Testis (tissue), 3 donors: ENCODE data around the gene PARG. TPM values are rescaled to one million over a fixed set of nuclear protein-coding genes. Genes with fewer than 3 reads are reported as not detected.

Experiments
- DNase-seq: peaks from one replicate; pipeline ENCODE4 v3.0.0-alpha.2; 2019
- H3K27ac ChIP-seq, 2 donors: fragments of 200-600 bp; sonication (generic); one replicate each; pipeline ENCODE4 v1.5.1; 2019
- H3K27me3 ChIP-seq: fragments of 200-600 bp; sonication (generic); one replicate; pipeline ENCODE4 v1.5.1; 2019
- H3K36me3 ChIP-seq: fragments of 200-600 bp; sonication (generic); one replicate; pipeline ENCODE4 v1.5.1; 2017; ENCODE audit warnings: low read depth; ENCODE audit errors: missing control alignments
- H3K4me1 ChIP-seq: fragments of 200-600 bp; sonication (generic); one replicate; pipeline ENCODE4 v1.5.1; 2019
- H3K4me3 ChIP-seq, 2 donors: fragments of 200-600 bp; sonication (generic); one replicate each; pipeline ENCODE4 v1.5.1; 2017 to 2019
- H3K9me3 ChIP-seq: fragments of 200-600 bp; sonication (generic); one replicate; pipeline ENCODE4 v1.5.1; 2017
- POLR2A ChIP-seq: fragments of 450-650 bp; IDR thresholded peaks from one replicate; pipeline ENCODE4 v1.6.1; 2017; ENCODE audit warnings: antibody characterized with exemption, mild to moderate bottlenecking, moderate library complexity
- WGBS, 2 donors: methylation state at CpG; one replicate each; pipeline ENCODE4 v1.1.5; 2018; 5-methylcytosine and 5-hydroxymethylcytosine counted together
- intact Hi-C: fragments of 100-400 bp; cut with DNase I; formaldehyde crosslinking; loops from one replicate; pipeline ENCODE4 v1.15.1; 2023; ENCODE audit warnings: low total_unique reads
- polyA plus RNA-seq: library from polyadenylated mRNA; stranded (reverse); fragments of 350-450 nt; fragmentation: Illumina TruSeq; extraction: RNeasy Lipid Tissue Mini Kit (QIAGEN cat#74804); gene quantifications from one replicate; pipeline ENCODE4 v1.2.3, GENCODE V29; 2014; ENCODE audit warnings: low read depth, low replicate concordance; ENCODE audit not compliant: insufficient read depth
- total RNA-seq, 2 donors: library from RNA; depleted of rRNA; stranded (reverse); fragments of >200 nt; gene quantifications; one replicate each; pipeline ENCODE4 v1.2.3, GENCODE V29; 2016
- TF ChIP-seq, protein P1 (sequence below), 3 experiments: fragments of 450-650 bp in 2 of 3; fragments of 200-600 bp in 1 of 3; sonication (generic) in 1 of 3; IDR thresholded peaks; one replicate each; pipeline ENCODE4 v1.5.1; 2016 to 2019; ENCODE audit warnings: antibody characterized with exemption in 3 of 3, mild to moderate bottlenecking in 2 of 3, moderate library complexity in 1 of 3

PARG gene
- total and polyA plus RNA-seq, 3 donors from 2014 or later, result 19.7 to 49.4 (median 39.4) TPM

DNA sequence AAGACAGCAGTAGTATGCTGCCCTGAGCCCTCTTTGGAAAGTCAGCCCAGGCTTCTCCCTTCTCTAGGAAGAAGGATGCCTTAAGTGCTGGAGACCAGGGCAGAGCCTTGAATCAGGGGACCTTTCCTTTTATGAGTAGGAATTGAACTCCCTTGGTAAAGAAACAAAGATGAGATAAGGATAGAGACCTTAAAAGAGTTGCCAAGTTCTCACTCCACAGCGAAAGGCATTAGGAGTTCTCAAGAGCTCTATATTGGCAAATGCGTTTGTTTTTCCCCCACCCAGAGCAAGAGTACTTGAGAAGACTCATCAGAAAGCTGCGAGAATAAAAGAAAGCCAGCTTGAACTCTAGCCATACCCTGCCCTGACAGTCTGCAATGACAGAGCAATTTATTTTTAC lies 106.9 kb downstream of the PARG start:
- no peaks in the 10 kb centered on the region for H3K4me1 ChIP-seq
- H3K9me3 ChIP-seq, result no peaks in the 10 kb centered on the region
- WGBS, 2 donors, result 91 to 92% methylated on average over 3 of the region's 3 CpGs
- TF ChIP-seq, protein P1, sequence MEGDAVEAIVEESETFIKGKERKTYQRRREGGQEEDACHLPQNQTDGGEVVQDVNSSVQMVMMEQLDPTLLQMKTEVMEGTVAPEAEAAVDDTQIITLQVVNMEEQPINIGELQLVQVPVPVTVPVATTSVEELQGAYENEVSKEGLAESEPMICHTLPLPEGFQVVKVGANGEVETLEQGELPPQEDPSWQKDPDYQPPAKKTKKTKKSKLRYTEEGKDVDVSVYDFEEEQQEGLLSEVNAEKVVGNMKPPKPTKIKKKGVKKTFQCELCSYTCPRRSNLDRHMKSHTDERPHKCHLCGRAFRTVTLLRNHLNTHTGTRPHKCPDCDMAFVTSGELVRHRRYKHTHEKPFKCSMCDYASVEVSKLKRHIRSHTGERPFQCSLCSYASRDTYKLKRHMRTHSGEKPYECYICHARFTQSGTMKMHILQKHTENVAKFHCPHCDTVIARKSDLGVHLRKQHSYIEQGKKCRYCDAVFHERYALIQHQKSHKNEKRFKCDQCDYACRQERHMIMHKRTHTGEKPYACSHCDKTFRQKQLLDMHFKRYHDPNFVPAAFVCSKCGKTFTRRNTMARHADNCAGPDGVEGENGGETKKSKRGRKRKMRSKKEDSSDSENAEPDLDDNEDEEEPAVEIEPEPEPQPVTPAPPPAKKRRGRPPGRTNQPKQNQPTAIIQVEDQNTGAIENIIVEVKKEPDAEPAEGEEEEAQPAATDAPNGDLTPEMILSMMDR (IDR thresholded peaks at IDR 0.05), result no peak
- no peak for TF ChIP-seq POLR2A
- intact Hi-C loops, result no loop called here
- no peaks in the 10 kb centered on the region for H3K27me3 ChIP-seq
- no peak overlapping the region for H3K4me3 ChIP-seq
- H3K36me3 ChIP-seq, result no peaks in the 10 kb centered on the region
- no peak overlapping the region for H3K27ac ChIP-seq
- DNase-seq, result no peak

DNA sequence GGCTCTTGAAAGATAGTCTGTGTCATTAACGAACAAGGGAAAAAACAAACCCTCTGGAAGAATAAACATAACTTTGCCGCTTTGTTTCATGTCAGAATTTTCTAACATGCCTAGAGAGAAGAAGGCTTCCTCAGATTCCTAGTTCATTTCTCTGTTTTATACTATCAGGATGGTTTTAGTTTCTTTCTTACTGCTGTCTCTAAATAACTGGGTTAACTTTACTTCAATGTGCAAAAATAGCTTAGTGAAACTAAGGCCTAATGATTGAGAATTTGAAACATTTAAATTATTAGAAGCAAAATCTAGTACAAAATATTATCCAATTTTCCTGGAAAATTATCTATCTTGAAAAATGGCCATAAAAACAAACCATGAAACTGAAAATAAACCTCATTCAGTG lies 107.6 kb downstream of the PARG start:
- intact Hi-C loops, result no loop called here
- 89 to 94% methylated on average over 2 of the region's 2 CpGs for WGBS, 2 donors
- no peaks in the 10 kb centered on the region for H3K36me3 ChIP-seq

DNA sequence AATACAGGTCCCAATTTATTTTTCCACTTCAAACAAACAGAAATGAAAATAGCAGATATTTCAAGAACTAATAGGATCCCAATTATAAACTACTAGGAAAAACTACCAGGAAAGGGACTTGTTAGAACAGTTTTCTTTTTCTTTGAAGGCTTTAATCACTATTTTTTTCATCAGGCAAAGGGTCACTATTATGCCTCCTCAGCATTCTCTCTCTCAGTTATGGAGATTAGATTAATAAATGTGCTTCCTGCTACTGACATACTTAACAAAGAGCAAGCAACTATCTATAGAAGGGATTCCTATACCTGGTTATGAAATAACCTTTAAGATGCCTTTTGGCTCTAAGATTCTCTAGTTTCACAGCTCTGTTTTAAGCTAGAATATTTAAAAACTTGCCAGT lies 108.7 kb downstream of the PARG start:
- Histone ChIP-seq H3K4me3 (no peak overlapping the region), H3K36me3 (no peaks in the 10 kb centered on the region), H3K4me1 (no peaks in the 10 kb centered on the region), H3K27ac (no peak overlapping the region), H3K27me3 (no peaks in the 10 kb centered on the region), H3K9me3 (no peaks in the 10 kb centered on the region)
- intact Hi-C loops, result no loop called here
- no peak for DNase-seq
- no peak for TF ChIP-seq POLR2A
- TF ChIP-seq, protein P1 (IDR thresholded peaks at IDR 0.05), result no peak

More for the DNA sequence above, 107.6 kb downstream of the PARG start:
- Histone ChIP-seq H3K4me3 (no peak overlapping the region), H3K9me3 (no peaks in the 10 kb centered on the region), H3K27ac (no peak overlapping the region), H3K27me3 (no peaks in the 10 kb centered on the region), H3K4me1 (no peaks in the 10 kb centered on the region)
- no peak for DNase-seq
- TF ChIP-seq, protein P1 (IDR thresholded peaks at IDR 0.05), result no peak
- no peak for TF ChIP-seq POLR2A

DNA sequence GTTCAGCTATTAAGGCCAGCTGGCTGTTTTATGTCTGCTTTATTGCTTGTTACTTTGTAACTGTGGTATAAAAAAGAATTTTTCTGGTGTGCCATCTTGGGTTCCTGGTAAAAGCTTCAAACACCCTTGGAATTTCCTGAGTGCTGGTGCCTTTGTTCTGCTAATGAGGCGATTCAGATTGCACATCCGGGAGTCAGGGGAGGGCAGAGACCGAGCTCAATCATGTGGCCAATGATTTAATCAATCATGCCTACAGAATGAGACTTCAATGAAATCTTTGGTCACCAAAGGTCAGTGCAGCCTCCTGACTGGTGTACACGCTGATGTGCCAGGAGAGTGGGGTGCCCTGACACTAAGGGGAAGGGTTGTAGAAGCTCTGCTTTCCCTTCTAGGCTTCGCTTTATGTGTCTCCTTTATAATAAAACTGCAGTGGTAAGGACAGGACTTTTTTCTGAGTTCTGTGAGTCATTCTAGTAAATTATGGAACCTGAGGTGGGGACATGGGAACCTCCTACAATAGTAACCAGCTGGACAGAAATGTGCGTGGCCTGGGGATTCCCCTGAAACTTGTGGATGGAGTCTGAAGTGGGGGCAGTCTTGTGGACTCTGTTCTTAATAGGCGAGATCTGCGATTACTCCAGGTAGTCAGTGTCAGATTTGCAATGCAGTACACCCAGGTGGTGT lies 110.3 kb downstream of the PARG start:
- DNase-seq, result no peak
- intact Hi-C loops, result no loop called here
- H3K27me3 ChIP-seq, result no peaks in the 10 kb centered on the region
- no peaks in the 10 kb centered on the region for H3K36me3 ChIP-seq
- no peaks in the 10 kb centered on the region for H3K4me1 ChIP-seq
- no peak for TF ChIP-seq POLR2A
- TF ChIP-seq, protein P1 (IDR thresholded peaks at IDR 0.05), result no peak
- H3K27ac ChIP-seq, result no peak overlapping the region
- no peak overlapping the region for H3K4me3 ChIP-seq
- WGBS, 2 donors, result 66 to 69% methylated on average over 8 of the region's 8 CpGs
- no peaks in the 10 kb centered on the region for H3K9me3 ChIP-seq

DNA sequence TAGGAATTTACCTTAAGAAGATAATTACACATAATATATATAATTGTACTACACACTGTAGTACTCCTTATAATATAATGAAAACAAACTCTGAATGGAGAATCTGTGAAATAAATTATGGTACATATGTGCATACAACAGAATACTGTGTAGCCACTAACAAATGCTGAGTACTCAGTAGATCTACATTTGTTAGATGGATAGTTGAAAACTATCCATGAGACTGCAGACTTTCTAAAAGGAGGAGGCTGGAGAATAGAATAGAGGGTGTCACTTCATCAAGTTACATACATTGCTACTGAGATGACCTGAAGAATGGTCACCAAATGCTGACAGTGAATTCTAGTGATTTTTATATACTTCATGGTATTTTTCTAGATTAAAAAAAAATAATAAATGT lies 111.0 kb downstream of the PARG start:
- intact Hi-C loops, result no loop called here

More for the DNA sequence above, 111.0 kb downstream of the PARG start:
- Histone ChIP-seq H3K27me3 (no peaks in the 10 kb centered on the region), H3K4me3 (no peak overlapping the region), H3K36me3 (no peaks in the 10 kb centered on the region), H3K27ac (no peak overlapping the region), H3K4me1 (no peaks in the 10 kb centered on the region), H3K9me3 (no peaks in the 10 kb centered on the region)
- TF ChIP-seq, protein P1 (IDR thresholded peaks at IDR 0.05), result no peak
- no peak for DNase-seq
